ENCODE data around the gene TSPO.

TSPO gene

DNA sequence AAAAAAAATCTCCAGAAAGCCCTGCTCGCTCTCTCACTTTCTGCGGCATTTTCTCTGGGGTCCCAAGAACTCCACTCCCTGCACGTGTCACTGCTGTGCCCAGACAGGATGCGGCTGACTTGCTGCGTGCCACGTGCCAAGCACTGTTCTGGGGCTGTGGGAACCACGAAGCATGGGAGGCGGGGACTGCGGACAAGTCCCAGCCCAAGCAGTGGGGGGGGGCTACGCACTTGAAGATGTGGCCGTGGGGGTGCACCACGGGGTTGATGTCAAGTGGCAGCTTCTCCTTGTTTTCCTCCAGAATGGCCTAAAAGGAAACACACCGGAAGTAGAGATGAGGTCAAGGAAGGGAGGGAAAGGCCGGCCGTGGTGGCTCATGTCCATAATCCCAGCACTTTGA is 24.7 kb downstream of the TSPO start:
- peaks cover 26% of the 10 kb centered on the region for H3K4me1 ChIP-seq (ENCODE audit: control insufficient read depth, insufficient read depth, low read length)
- peaks cover 11% of the 10 kb centered on the region for H3K36me3 ChIP-seq (ENCODE audit: control insufficient read depth, insufficient read depth, low read length)

DNA sequence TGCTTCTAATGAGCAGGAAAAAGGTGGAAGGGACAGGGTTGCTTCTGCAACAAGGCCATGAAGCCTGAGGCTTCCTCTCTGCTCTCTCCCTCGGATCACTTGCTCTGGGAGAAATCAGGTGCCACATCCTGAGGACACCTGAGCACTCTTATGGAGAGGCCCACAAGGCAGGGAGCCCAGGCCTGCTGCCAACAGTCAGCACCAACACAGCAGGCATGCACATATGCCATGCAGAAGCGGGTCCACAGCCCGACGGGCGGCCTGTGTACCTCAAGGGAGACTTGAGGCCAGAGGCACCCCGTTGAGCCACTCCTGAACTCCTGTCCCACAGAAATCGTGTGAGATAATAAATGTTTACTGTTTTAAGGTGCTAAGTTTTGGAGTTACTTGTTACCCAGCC is 26.1 kb downstream of the TSPO start:
- Histone ChIP-seq H3K9ac (ENCODE audit: low read length) (no peak overlapping the region), H3K27me3 (ENCODE audit: control insufficient read depth, insufficient read depth, low read length) (no peaks in the 10 kb centered on the region), H3K4me3 (ENCODE audit: low read length) (no peak overlapping the region), H3K4me1 (ENCODE audit: control insufficient read depth, insufficient read depth, low read length) (peaks cover 12% of the 10 kb centered on the region), H3K36me3 (ENCODE audit: control insufficient read depth, insufficient read depth, low read length) (peaks cover 13% of the 10 kb centered on the region), H3K9me3 (ENCODE audit: control insufficient read depth, low read length) (no peaks in the 10 kb centered on the region)

More for the DNA sequence above, 24.7 kb downstream of the TSPO start:
- Histone ChIP-seq H3K9me3 (ENCODE audit: control insufficient read depth, low read length) (no peaks in the 10 kb centered on the region), H3K27me3 (ENCODE audit: control insufficient read depth, insufficient read depth, low read length) (no peaks in the 10 kb centered on the region), H3K4me3 (ENCODE audit: low read length) (no peak overlapping the region), H3K9ac (ENCODE audit: low read length) (no peak overlapping the region)

DNA sequence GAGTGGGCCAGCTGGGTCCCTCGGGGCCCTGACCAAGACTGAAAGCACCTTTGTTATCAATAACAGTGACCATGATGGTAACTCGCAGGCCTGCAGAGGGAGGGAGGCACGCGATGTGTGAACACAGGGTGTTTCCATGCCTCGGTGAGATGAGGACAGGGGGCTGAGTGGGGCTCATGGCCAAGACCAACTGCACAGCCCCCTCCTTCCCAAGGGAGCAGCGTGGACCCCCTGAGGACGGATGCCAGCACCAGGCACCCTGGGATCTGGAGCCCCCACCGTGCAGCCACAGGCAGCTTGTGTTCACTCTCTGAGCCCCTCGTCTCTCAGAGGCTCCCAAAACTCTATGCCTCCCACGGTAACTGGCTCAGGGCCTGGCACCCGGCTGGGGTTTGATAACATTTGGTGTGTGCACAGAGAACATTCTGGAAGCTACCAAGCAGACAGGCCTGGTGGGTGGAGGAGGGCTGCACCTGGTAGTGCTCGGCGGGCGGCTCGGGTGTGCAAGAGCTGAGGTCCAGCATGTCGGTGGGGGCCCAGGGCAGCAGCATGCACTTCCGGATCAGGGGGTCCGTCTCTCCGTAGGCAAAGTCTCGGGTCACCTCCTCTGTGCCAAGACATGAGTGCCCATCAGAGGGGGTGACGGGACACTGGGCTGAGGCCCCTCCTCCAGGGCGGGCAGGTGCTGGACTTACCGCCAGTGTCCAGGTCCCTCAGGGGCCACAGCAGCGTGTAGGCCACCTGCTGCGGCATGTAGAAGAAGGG is 28.0 kb downstream of the TSPO start:
- Histone ChIP-seq H3K9ac (ENCODE audit: low read length) (no peak overlapping the region), H3K4me1 (ENCODE audit: control insufficient read depth, insufficient read depth, low read length) (peaks cover 27% of the 10 kb centered on the region), H3K4me3 (ENCODE audit: low read length) (no peak overlapping the region), H3K27me3 (ENCODE audit: control insufficient read depth, insufficient read depth, low read length) (no peaks in the 10 kb centered on the region), H3K9me3 (ENCODE audit: control insufficient read depth, low read length) (no peaks in the 10 kb centered on the region), H3K36me3 (ENCODE audit: control insufficient read depth, insufficient read depth, low read length) (peaks cover 11% of the 10 kb centered on the region)

- H3K36me3 ChIP-seq (ENCODE audit: control insufficient read depth, insufficient read depth, low read length): peaks cover 11% of the 10 kb centered on the region
- no peak overlapping the region for H3K9ac ChIP-seq (ENCODE audit: low read length)
- no peaks in the 10 kb centered on the region for H3K9me3 ChIP-seq (ENCODE audit: control insufficient read depth, low read length)
- peaks cover 27% of the 10 kb centered on the region for H3K4me1 ChIP-seq (ENCODE audit: control insufficient read depth, insufficient read depth, low read length)
- no peak overlapping the region for H3K4me3 ChIP-seq (ENCODE audit: low read length)
- no peaks in the 10 kb centered on the region for H3K27me3 ChIP-seq (ENCODE audit: control insufficient read depth, insufficient read depth, low read length)
Measured at GRCh38 chr22:43179911-43180195, 28.5 kb downstream of the TSPO start.

DNA sequence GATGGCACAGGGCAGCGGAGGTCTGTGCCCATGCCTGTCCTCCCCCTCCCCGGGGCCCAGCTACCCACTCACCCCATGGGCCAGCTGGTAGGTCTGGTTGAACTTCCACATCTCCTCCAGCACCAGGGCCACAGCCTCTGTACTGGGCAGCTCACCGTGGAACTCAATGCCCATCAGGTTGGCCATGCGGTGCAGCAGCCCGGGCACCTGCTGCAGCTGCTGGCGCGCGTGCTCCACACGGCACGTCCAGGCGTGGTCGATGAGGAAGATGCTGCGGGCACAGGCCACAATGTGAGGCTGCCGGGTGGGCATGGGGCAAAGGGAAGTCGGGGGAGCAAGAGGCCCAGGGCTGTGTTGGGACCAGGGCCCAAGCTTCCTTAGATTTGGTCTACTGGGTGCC is 29.3 kb downstream of the TSPO start:
- no peaks in the 10 kb centered on the region for H3K9me3 ChIP-seq (ENCODE audit: control insufficient read depth, low read length)
- peaks cover 11% of the 10 kb centered on the region for H3K36me3 ChIP-seq (ENCODE audit: control insufficient read depth, insufficient read depth, low read length)
- no peak overlapping the region for H3K4me3 ChIP-seq (ENCODE audit: low read length)
- H3K9ac ChIP-seq (ENCODE audit: low read length): no peak overlapping the region
- no peaks in the 10 kb centered on the region for H3K27me3 ChIP-seq (ENCODE audit: control insufficient read depth, insufficient read depth, low read length)
- H3K4me1 ChIP-seq (ENCODE audit: control insufficient read depth, insufficient read depth, low read length): peaks cover 26% of the 10 kb centered on the region

DNA sequence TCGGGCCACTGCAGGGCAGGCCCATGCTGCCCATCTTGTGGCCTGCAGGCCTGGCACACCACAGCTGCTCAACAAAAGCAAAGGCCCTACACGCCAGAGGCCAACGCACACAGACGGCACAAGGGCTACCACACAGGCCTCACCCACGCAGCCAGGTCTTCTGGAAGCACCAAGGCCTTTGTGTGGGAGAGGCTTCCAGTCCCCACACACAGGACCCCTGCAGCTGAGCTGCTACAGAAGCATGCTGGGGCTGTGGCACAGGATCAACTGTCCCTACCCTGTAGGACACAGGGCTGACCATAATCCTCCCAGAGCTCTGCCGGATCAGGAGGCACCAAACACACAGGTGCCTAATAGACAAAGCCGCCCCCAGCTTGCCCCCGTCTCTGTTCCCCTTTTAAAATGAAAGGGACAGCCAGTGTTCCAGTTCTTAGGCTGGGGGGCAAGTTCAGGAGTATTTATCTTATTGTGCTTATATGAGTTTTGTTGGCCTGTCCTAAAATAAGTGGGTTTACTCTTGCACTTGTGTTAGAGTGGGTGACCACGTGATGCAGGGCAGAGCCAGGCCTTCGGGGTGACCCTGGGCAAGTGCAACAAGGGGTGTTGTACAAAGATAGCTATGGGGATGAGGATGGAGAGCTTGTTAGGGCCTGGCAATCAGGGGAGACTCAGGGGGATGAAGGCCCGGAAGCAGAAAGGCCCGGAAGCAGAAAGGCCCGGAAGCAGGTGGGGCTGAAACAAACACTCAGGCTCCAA is 30.1 kb downstream of the TSPO start:
- Histone ChIP-seq H3K4me3 (ENCODE audit: low read length) (no peak overlapping the region), H3K4me1 (ENCODE audit: control insufficient read depth, insufficient read depth, low read length) (peaks cover 31% of the 10 kb centered on the region), H3K36me3 (ENCODE audit: control insufficient read depth, insufficient read depth, low read length) (peaks cover 11% of the 10 kb centered on the region), H3K9ac (ENCODE audit: low read length) (no peak overlapping the region), H3K27me3 (ENCODE audit: control insufficient read depth, insufficient read depth, low read length) (no peaks in the 10 kb centered on the region), H3K9me3 (ENCODE audit: control insufficient read depth, low read length) (no peaks in the 10 kb centered on the region)

GRCh38 chr22:43182118-43182517 is 30.8 kb downstream of the TSPO start:
- H3K4me1 ChIP-seq (ENCODE audit: control insufficient read depth, insufficient read depth, low read length): peaks cover 31% of the 10 kb centered on the region
- H3K36me3 ChIP-seq (ENCODE audit: control insufficient read depth, insufficient read depth, low read length): peaks cover 11% of the 10 kb centered on the region
- H3K9me3 ChIP-seq (ENCODE audit: control insufficient read depth, low read length): no peaks in the 10 kb centered on the region
- no peak overlapping the region for H3K4me3 ChIP-seq (ENCODE audit: low read length)
- no peaks in the 10 kb centered on the region for H3K27me3 ChIP-seq (ENCODE audit: control insufficient read depth, insufficient read depth, low read length)
- no peak overlapping the region for H3K9ac ChIP-seq (ENCODE audit: low read length)

GRCh38 chr22:43182726-43183125 is 31.4 kb downstream of the TSPO start:
- peaks cover 31% of the 10 kb centered on the region for H3K4me1 ChIP-seq (ENCODE audit: control insufficient read depth, insufficient read depth, low read length)
- no peak overlapping the region for H3K9ac ChIP-seq (ENCODE audit: low read length)
- H3K36me3 ChIP-seq (ENCODE audit: control insufficient read depth, insufficient read depth, low read length): peaks cover 11% of the 10 kb centered on the region
- H3K9me3 ChIP-seq (ENCODE audit: control insufficient read depth, low read length): no peaks in the 10 kb centered on the region
- H3K4me3 ChIP-seq (ENCODE audit: low read length): no peak overlapping the region
- no peaks in the 10 kb centered on the region for H3K27me3 ChIP-seq (ENCODE audit: control insufficient read depth, insufficient read depth, low read length)

GRCh38 chr22:43183496-43184277 is 32.3 kb downstream of the TSPO start:
- Histone ChIP-seq H3K4me3 (ENCODE audit: low read length) (no peak overlapping the region), H3K9me3 (ENCODE audit: control insufficient read depth, low read length) (no peaks in the 10 kb centered on the region), H3K9ac (ENCODE audit: low read length) (no peak overlapping the region), H3K4me1 (ENCODE audit: control insufficient read depth, insufficient read depth, low read length) (peaks cover 35% of the 10 kb centered on the region), H3K27me3 (ENCODE audit: control insufficient read depth, insufficient read depth, low read length) (no peaks in the 10 kb centered on the region), H3K36me3 (ENCODE audit: control insufficient read depth, insufficient read depth, low read length) (peaks cover 11% of the 10 kb centered on the region)

GRCh38 chr22:43185860-43186261 is 34.5 kb downstream of the TSPO start:
- no peaks in the 10 kb centered on the region for H3K9me3 ChIP-seq (ENCODE audit: control insufficient read depth, low read length)
- H3K4me1 ChIP-seq (ENCODE audit: control insufficient read depth, insufficient read depth, low read length): peaks cover 39% of the 10 kb centered on the region
- peak overlapping the region; percentile 71 for H3K4me3 ChIP-seq (ENCODE audit: low read length)
- H3K27me3 ChIP-seq (ENCODE audit: control insufficient read depth, insufficient read depth, low read length): no peaks in the 10 kb centered on the region
- H3K36me3 ChIP-seq (ENCODE audit: control insufficient read depth, insufficient read depth, low read length): peaks cover 5% of the 10 kb centered on the region
- H3K9ac ChIP-seq (ENCODE audit: low read length): peak overlapping the region; percentile 71

GRCh38 chr22:43186272-43187170 is 35.2 kb downstream of the TSPO start, which contains the start of gene TTLL12:
TSS of gene TTLL12 (minus strand) at chr22:43187134. CDS start at chr22:43187069, 65 bp downstream.
- peak within 1 kb of the TSS; percentile 71 for H3K4me3 ChIP-seq (ENCODE audit: low read length)
- H3K9ac ChIP-seq (ENCODE audit: low read length): peak within 1 kb of the TSS; percentile 71
- peaks cover 39% of the 10 kb centered on the region for H3K4me1 ChIP-seq (ENCODE audit: control insufficient read depth, insufficient read depth, low read length)
- no peaks in the 10 kb centered on the region for H3K9me3 ChIP-seq (ENCODE audit: control insufficient read depth, low read length)
- H3K27me3 ChIP-seq (ENCODE audit: control insufficient read depth, insufficient read depth, low read length): no peaks in the 10 kb centered on the region
- peaks cover 5% of the 10 kb centered on the region for H3K36me3 ChIP-seq (ENCODE audit: control insufficient read depth, insufficient read depth, low read length)
